ENCODE measurements around the gene FBN2.
"Not testable (repeated sequence)": the region's sequence is repeated elsewhere in the genome, so short reads cannot be mapped to it uniquely, and the experiment has no call there.

Gene FBN2

GRCh38 chr5:128426090-128426534 lies 111.9 kb downstream of the FBN2 start:
- DNase-seq (ENCODE audit: low spot score), result no peak

DNA sequence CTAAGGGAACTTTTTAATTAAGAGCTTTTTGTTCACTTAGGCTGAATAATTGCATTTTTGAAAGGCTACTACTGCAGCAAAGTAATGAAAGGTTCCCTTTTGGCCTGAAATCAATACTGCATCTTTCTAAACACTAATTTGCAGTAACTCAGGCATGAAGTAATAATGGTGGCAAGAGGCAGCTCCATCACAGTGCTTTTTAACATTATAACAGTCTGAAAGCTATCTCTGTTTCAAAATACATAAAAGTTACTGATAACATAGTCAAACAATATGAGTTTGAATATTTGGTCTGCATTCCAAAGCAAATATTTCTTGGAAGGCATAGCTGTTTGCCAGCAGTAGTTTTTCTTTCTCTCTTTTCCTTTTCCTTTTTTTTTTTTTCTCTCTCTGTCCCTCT lies 113.4 kb downstream of the FBN2 start:
- DNase-seq (ENCODE audit: low spot score), result no peak

- no peak for DNase-seq (ENCODE audit: low spot score)
These were observed 115.4 kb downstream of the FBN2 start for GRCh38 chr5:128422612-128423011.

GRCh38 chr5:128414469-128414868 lies 123.6 kb downstream of the FBN2 start:
- DNase-seq (ENCODE audit: low spot score), result no peak

- DNase-seq (ENCODE audit: low spot score), result no peak
These were observed 124.7 kb downstream of the FBN2 start for GRCh38 chr5:128413356-128413755.

GRCh38 chr5:128412145-128412930 lies 125.7 kb downstream of the FBN2 start:
- DNase-seq (ENCODE audit: low spot score), result no peak

- no peak for DNase-seq (ENCODE audit: low spot score)
These were observed 128.8 kb downstream of the FBN2 start for GRCh38 chr5:128409166-128409800.

DNA sequence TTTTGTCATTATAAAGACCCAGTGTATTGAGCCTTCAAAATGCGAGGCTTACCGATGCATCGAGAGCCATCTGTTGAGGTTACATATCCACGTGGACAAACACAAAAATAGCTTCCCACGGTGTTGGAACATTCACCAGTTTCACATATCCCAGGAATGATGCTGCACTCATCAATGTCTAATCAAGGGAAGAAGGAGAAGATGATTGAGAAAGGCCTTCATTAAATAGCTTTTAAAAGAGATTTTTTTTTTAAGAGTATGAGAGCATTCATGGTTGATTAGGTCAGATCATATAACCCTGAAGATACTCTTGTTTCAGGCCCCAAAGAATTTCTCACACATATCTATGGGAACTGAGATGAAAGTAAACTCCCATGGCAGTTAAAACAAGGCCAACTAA lies 129.4 kb downstream of the FBN2 start:
- DNase-seq (ENCODE audit: low spot score), result no peak

GRCh38 chr5:128407944-128408343 lies 130.1 kb downstream of the FBN2 start:
- DNase-seq (ENCODE audit: low spot score), result no peak

DNA sequence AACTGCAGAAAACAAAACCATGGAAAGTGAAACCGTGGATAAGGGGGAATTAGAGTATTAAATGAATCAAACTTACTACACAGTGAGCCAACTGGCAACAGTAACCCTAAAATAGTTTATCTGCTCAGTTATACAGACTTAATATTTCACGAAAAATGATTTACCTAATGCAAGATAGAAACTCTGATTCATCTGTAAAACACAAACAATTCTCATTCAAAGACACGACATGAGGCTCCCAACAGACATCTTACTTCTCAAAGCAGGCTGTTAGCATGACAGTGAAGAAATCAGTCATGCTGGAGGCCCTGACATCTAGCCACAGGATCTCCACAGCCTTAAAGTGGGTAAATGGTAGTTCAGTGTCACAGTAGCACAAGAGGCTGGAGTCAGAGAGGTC lies 131.2 kb downstream of the FBN2 start:
- no peak for DNase-seq (ENCODE audit: low spot score)

- no peak for DNase-seq (ENCODE audit: low spot score)
These were observed 132.9 kb downstream of the FBN2 start for GRCh38 chr5:128405159-128405558.

DNA sequence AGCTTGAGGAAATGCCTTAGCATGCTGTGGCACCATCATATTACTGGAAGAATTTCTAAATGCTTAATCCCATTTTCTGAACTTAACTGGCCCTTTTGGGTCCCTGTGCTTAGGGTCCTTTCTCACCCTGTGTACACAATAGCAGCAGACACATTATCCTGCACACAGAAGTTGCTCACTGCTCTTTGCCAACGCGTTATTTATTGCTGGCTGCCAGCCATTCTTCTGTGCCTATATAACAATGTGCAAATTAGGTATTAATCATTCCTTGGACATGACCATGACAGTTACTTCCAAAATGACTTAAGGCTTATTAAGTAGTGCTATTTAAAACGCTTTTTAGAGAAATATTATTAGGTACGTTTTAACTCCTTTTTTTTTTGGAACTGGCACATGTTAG lies 134.7 kb downstream of the FBN2 start:
- DNase-seq (ENCODE audit: low spot score), result no peak

DNA sequence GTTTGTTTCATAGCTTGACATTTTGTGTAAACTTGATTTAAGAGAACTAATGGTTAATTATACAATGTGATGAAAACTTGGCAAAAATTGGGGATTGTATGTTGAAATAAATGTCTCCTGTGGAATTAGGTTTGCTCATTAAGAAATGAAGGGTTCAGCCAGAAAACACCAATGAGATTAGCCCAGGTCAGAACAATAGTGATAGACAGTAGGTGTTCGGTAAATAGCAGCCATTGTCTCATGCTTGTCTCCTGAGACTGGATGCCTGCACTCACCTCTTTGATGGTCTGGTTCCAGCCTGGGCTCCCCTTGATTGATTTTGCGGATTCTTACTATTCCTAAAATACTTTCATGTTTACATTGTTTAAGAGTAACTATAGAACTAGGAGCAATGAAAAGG lies 135.5 kb downstream of the FBN2 start:
- no peak for DNase-seq (ENCODE audit: low spot score)

DNA sequence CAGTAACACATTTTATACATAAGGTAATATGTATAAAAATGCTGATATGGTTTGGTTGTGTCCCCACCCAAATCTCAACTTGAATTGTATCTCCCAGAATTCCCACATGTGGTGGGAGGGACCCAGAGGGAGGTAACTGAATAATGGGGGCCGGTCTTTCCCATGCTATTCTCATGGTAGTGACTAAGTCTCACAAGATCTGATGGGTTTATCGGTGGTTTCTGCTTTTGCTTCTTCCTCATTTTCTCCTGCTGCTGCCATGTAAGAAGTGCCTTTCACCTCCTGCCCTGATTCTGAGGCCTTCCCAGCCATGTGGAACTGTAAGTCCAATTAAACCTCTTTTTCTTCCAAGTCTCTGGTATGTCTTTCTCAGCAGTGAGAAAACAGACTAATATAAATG lies 137.3 kb downstream of the FBN2 start:
- DNase-seq (ENCODE audit: low spot score), result not testable (repeated sequence)

- no peak for DNase-seq (ENCODE audit: low spot score)
These were observed 138.9 kb downstream of the FBN2 start for GRCh38 chr5:128399111-128399510.

DNA sequence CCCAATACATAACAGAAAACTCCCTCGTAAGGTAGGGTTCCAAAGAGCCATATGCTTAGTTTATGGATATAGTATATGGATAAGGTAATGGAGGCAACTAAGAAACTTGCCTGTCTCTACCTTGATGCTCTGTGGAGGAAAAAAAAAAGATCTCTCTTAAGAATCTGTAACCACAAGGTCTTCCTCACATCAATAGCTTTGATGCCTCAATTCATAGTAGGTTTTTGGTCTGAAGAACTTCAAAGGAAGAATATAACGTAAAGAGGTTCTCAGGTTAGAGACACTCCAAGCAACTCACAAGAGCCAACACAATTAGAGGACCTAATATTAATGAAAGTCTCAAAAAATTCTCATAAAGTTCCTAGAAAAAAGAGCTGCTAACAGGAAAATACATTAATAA lies 140.2 kb downstream of the FBN2 start:
- DNase-seq (ENCODE audit: low spot score), result no peak

DNA sequence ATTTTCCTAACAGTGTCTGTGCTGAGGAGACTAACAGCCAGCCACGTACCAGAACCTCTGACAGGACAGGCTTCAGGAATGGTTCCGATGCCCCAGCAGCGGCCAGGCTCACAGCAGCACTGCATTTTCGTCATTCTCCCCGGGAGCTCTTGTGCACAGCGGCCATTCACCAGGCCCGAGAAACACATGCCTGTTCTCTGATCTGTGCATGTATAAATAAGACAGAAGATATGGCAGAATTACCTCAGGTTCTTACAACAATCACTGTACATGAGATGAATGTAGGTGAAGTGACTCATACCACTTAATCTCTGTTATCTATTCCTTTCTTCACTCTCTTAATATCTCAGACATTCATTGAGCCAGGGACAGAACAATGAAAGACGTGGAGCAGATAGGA lies 143.0 kb downstream of the FBN2 start:
- no peak for DNase-seq (ENCODE audit: low spot score)

- no peak for DNase-seq (ENCODE audit: low spot score)
These were observed 154.0 kb downstream of the FBN2 start for GRCh38 chr5:128384068-128384467.

DNA sequence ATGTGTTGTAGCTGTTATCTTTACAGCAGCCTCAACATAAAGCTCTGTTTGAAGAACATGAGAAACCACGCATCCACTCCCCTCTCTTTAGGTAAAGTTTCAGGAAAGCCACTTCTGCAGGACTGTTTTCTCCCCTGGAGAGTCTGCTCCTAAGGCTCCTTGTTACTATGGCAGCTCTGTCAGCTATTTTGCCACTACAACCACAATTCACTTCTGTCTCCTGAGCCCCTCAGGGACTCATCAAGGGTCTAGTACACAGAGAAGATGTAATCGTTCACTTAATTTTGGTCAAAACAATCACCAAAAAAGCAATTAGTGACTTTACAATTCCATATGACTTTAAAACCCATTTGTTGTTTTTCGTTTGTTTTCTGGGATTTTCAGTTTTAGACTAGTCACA lies 157.7 kb downstream of the FBN2 start:
- no peak for DNase-seq (ENCODE audit: low spot score)

DNA sequence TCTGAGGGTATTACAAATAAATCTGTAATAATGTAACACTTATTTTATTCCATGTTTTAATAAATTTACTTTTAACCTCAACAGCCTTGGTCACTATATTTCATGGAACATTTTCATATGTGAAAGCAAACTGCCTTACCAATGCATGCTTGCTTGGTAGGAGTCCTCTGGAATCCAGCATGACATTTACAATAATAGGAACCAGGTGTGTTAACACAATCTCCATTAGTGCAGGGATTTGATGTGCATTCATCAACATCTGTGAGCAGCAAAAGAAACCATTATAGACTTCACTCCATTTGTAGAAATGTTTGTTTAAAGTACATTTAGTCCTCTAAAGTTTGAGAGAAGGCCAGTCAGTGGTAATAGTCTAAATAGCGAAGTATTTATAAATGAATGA lies 159.4 kb downstream of the FBN2 start:
- no peak for DNase-seq (ENCODE audit: low spot score)

- no peak for DNase-seq (ENCODE audit: low spot score)
These were observed 159.8 kb downstream of the FBN2 start for GRCh38 chr5:128378196-128378595.

DNA sequence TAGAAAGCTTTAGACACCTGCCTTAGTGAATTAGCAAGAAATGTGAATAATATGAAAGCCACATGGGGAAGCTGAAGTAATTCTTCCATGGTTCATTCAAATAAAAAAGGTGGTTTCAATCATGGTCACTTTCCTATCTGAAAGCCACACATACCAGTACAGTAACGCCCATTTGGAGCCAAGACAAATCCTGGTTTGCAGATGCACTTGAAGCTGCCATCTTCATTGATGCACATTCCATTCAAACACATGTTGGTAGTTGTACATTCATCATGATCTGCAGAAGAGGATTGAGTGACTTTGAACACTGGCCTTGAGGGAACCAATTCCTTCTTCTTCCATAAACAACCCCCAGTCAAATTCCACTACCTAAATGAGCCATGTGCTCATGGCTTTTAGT lies 161.5 kb downstream of the FBN2 start:
- DNase-seq (ENCODE audit: low spot score), result no peak

DNA sequence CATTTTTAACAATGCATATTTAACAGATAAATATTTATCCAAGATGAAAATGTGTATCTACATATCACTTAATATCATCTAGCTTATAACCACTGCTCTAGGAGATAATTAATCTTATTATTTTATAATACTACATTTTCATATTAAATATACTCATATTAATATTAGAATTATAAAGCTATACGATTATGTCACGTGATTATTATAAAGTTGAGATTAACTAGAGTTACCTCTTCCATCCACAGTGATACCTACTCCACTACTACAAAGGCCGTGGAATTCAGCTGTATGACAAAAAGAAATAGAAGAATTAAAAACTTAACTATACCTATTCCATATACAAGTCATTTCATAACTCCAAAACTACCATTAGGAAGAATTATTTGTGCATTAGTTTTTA lies 171.9 kb downstream of the FBN2 start:
- DNase-seq (ENCODE audit: low spot score), result no peak

DNA sequence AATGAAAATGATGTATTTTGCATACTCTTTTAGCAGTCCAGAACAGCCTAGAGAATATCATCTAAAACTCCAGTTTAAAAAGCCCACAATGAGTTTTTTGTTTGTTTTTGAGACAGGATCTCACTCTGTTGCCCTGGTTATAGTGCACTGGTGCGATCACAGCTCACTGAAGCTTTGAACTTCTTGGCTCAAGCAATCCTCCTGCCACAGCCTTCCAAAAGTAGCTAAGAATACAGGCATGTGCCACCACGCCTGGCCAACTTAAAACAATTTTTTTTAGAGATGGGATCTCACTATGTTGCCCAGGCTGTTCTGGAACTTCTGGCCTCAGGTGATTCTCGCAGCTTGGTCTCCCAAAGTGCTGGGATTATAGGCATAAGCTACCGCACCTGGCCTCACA lies 175.7 kb downstream of the FBN2 start:
- DNase-seq (ENCODE audit: low spot score), result no peak
